ENCODE data around the gene STEAP1B.

The STEAP1B gene

GRCh38 chr7:22400936-22401553 is 98.9 kb downstream of the STEAP1B start:
- DNase-seq (ENCODE audit: low read depth, low spot score): no peak

GRCh38 chr7:22400150-22400814 is 99.7 kb downstream of the STEAP1B start:
- DNase-seq (ENCODE audit: low read depth, low spot score): no peak

GRCh38 chr7:22399546-22399945 is 100.4 kb downstream of the STEAP1B start:
- no peak for DNase-seq (ENCODE audit: low read depth, low spot score)

- no peak for DNase-seq (ENCODE audit: low read depth, low spot score)
These were observed 100.9 kb downstream of the STEAP1B start for GRCh38 chr7:22399091-22399490.

GRCh38 chr7:22397981-22398380 is 102.0 kb downstream of the STEAP1B start:
- DNase-seq (ENCODE audit: low read depth, low spot score): no peak

GRCh38 chr7:22395222-22395621 is 104.8 kb downstream of the STEAP1B start:
- no peak for DNase-seq (ENCODE audit: low read depth, low spot score)

- DNase-seq (ENCODE audit: low read depth, low spot score): no peak
These were observed 105.2 kb downstream of the STEAP1B start for GRCh38 chr7:22394739-22395138.

GRCh38 chr7:22393913-22394729 is 105.9 kb downstream of the STEAP1B start:
- DNase-seq (ENCODE audit: low read depth, low spot score): no peak

GRCh38 chr7:22390516-22390915 is 109.5 kb downstream of the STEAP1B start:
- DNase-seq (ENCODE audit: low read depth, low spot score): no peak

GRCh38 chr7:22389892-22390291 is 110.1 kb downstream of the STEAP1B start:
- no peak for DNase-seq (ENCODE audit: low read depth, low spot score)

- no peak for DNase-seq (ENCODE audit: low read depth, low spot score)
These were observed 112.4 kb downstream of the STEAP1B start for GRCh38 chr7:22387583-22387982.

GRCh38 chr7:22386865-22387264 is 113.1 kb downstream of the STEAP1B start:
- DNase-seq (ENCODE audit: low read depth, low spot score): no peak

GRCh38 chr7:22386206-22386858 is 113.7 kb downstream of the STEAP1B start:
- no peak for DNase-seq (ENCODE audit: low read depth, low spot score)

- no peak for DNase-seq (ENCODE audit: low read depth, low spot score)
These were observed 114.7 kb downstream of the STEAP1B start for GRCh38 chr7:22385326-22385725.

- DNase-seq (ENCODE audit: low read depth, low spot score): no peak
These were observed 119.7 kb downstream of the STEAP1B start for GRCh38 chr7:22380333-22380732.

GRCh38 chr7:22378199-22378980 is 121.6 kb downstream of the STEAP1B start:
- no peak for DNase-seq (ENCODE audit: low read depth, low spot score)

GRCh38 chr7:22377703-22378102 is 122.3 kb downstream of the STEAP1B start:
- DNase-seq (ENCODE audit: low read depth, low spot score): no peak

GRCh38 chr7:22375359-22376048 is 124.5 kb downstream of the STEAP1B start:
- no peak for DNase-seq (ENCODE audit: low read depth, low spot score)

GRCh38 chr7:22373911-22374310 is 126.1 kb downstream of the STEAP1B start:
- DNase-seq (ENCODE audit: low read depth, low spot score): no peak

- DNase-seq (ENCODE audit: low read depth, low spot score): no peak
These were observed 126.6 kb downstream of the STEAP1B start for GRCh38 chr7:22373388-22373787.

- no peak for DNase-seq (ENCODE audit: low read depth, low spot score)
These were observed 127.1 kb downstream of the STEAP1B start for GRCh38 chr7:22372863-22373262.

All from activated naive CD8-positive, alpha-beta T cell treated with anti-CD3 and anti-CD28 coated beads, Interleukin-2, amount 50 U/mL, for 16 hours (primary cell).